ENCODE measurements around the gene PRDM15. TPM values are rescaled to one million over a fixed set of nuclear protein-coding genes. Genes with fewer than 3 reads are reported as not detected.

The PRDM15 gene
- total RNA-seq, 1 experiment from 2014 or later: 9.9 TPM

DNA sequence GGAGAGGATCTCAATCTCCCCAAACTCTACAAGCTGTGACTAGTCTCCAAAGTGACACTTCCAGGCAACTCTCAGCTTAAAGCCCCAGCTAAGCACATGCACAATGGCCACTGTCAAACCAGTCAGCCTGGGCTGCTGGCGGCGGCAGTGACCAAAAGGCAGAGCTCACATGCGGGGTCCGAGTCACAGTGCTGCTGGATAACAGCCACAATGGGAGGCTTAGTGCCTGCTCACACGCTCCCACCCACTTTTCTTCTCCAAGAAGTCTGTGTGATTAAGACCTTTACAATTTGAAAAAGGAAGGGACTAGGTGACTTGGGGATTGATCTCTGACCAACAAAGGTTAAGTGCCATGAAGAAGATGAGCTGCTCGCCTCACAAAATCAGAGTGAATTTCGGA is 129.1 kb downstream of the PRDM15 start:
- H3K4me2 ChIP-seq (ENCODE audit: insufficient read depth, insufficient read length, low read length): no peak overlapping the region
- no peak overlapping the region for H3K56ac ChIP-seq (ENCODE audit: insufficient read length, low read depth, low read length)
- Mint-ChIP-seq H3K27ac (no peak overlapping the region), H3K27me3 (ENCODE audit: low read depth) (no peaks in the 10 kb centered on the region; the same call in 1 of the 2 replicates), H3K4me1 (peaks cover 41 to 56% of the 10 kb centered on the region in 2 experiments), H3K36me3 (ENCODE audit: insufficient read depth in 1 of 3, low read depth in 3 of 3) (peaks cover 0 to 4% (median 1%) of the 10 kb centered on the region in 3 experiments; a peak in 4 of 7 replicates), H3K9me3 (no peaks in the 10 kb centered on the region; a peak in 2 of 5 replicates), H3K4me3 (no peak overlapping the region)
- no peaks in the 10 kb centered on the region; the same call in 1 of the 2 replicates for H3K27me3 ChIP-seq (ENCODE audit: insufficient read depth, low read length)
- H3K79me1 ChIP-seq (ENCODE audit: insufficient read depth, low read depth, low read length, poor library complexity, severe bottlenecking): no peaks in the 10 kb centered on the region
- no peaks in the 10 kb centered on the region for H4K20me1 ChIP-seq (ENCODE audit: control insufficient read depth, insufficient read depth, insufficient read length)
- H2AK5ac ChIP-seq (ENCODE audit: insufficient read length, low read length): no peak overlapping the region
- H2BK20ac ChIP-seq (ENCODE audit: low read depth, low read length, poor library complexity, severe bottlenecking): no peak overlapping the region
- no peak overlapping the region for H2BK5ac ChIP-seq (ENCODE audit: insufficient read length, low read length)
- no peak overlapping the region for H2BK15ac ChIP-seq (ENCODE audit: low read depth, low read length)
- no peak overlapping the region for H3K9ac ChIP-seq (ENCODE audit: extremely low read depth, insufficient read length, low read length)
- no peak overlapping the region for H3K14ac ChIP-seq (ENCODE audit: insufficient read depth, low read length)
- no peak overlapping the region for H3K4ac ChIP-seq (ENCODE audit: low read depth, low read length)
- no peak overlapping the region for H3T11ph ChIP-seq (ENCODE audit: low read length)
- no peak overlapping the region for H4K5ac ChIP-seq (ENCODE audit: insufficient read length, low read depth, low read length)
- WGBS (ENCODE audit: extremely low coverage, insufficient read length, low lambda C conversion rate): no CpG with 5 or more reads among the region's 7 CpGs
- H2AFZ ChIP-seq (ENCODE audit: low read length): no peak overlapping the region
- no peak overlapping the region for H2BK120ac ChIP-seq (ENCODE audit: low read depth, low read length, poor library complexity, severe bottlenecking)
- no peaks in the 10 kb centered on the region for H3K23me2 ChIP-seq (ENCODE audit: insufficient read length, low read depth, low read length, poor library complexity, severe bottlenecking)
- no peak overlapping the region for H3K27ac ChIP-seq (ENCODE audit: insufficient read length, low read depth, low read length)
- TF ChIP-seq, protein P1, sequence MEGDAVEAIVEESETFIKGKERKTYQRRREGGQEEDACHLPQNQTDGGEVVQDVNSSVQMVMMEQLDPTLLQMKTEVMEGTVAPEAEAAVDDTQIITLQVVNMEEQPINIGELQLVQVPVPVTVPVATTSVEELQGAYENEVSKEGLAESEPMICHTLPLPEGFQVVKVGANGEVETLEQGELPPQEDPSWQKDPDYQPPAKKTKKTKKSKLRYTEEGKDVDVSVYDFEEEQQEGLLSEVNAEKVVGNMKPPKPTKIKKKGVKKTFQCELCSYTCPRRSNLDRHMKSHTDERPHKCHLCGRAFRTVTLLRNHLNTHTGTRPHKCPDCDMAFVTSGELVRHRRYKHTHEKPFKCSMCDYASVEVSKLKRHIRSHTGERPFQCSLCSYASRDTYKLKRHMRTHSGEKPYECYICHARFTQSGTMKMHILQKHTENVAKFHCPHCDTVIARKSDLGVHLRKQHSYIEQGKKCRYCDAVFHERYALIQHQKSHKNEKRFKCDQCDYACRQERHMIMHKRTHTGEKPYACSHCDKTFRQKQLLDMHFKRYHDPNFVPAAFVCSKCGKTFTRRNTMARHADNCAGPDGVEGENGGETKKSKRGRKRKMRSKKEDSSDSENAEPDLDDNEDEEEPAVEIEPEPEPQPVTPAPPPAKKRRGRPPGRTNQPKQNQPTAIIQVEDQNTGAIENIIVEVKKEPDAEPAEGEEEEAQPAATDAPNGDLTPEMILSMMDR (conservative IDR thresholded peaks at IDR 0.05): no peak
- H3K18ac ChIP-seq (ENCODE audit: insufficient read length, low read depth, low read length): no peak overlapping the region
- H3K23ac ChIP-seq (ENCODE audit: insufficient read length, low read depth, low read length): no peak overlapping the region
- H4K91ac ChIP-seq (ENCODE audit: insufficient read length, low read depth, low read length): no peak overlapping the region
- no peaks in the 10 kb centered on the region for H3K9me3 ChIP-seq (ENCODE audit: control insufficient read depth, low read depth, low read length)
- H3K79me2 ChIP-seq (ENCODE audit: insufficient read depth, low read length): no peaks in the 10 kb centered on the region
- no peak overlapping the region for H4K8ac ChIP-seq (replicated peaks; ENCODE audit: insufficient read length, low read depth, low read length)
- H3K4me1 ChIP-seq (ENCODE audit: insufficient read depth, low read length): peaks cover 11% of the 10 kb centered on the region; the same call in 1 of the 2 replicates
- H2BK12ac ChIP-seq (ENCODE audit: insufficient read length, low read depth, low read length): no peak overlapping the region
- DNase-seq: no peak

Data from H9 (cell line).